PFSK-1 (cell line): ENCODE measurements around the gene TMEM252.

Experiments
- POLR2AphosphoS5 ChIP-seq: IDR thresholded peaks from 2 replicates; pipeline ENCODE4 v1.6.1; 2012; ENCODE audit warnings: low read depth, mild to moderate bottlenecking, control low read depth, low read length, moderate library complexity
- TAF1 ChIP-seq: IDR thresholded peaks from 2 replicates; pipeline ENCODE4 v1.6.1; 2012; ENCODE audit warnings: low read length, control low read depth, borderline replicate concordance; ENCODE audit not compliant: insufficient read depth

DNA sequence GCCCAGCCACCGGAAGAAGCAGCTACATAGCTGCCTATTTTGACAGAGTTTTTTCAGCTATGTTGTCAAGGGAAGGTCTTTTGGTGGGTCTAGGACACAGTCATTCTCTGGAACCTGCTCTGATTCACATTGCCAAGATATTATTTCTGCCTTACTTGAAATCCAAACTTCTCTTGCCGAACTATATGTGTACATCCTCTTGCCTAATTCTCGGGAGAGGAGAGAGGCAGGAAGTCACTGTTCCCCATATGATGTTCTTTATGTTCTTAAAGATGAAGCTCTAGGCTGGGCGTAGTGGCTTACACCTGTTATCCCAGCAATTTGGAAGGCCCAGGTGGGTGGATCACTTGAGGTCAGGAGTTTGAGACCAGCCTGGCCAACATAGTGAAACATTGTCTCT, 8.6 kb downstream of the TMEM252 start:
- TF ChIP-seq POLR2AphosphoS5 (no peak), TAF1 (no peak)
